ENCODE results near the gene FLOT1.
A peak's percentile ranks its signal among the peaks of the same experiment; 100 is the strongest.

The FLOT1 gene

GRCh38 chr6:30683183-30683979 lies 59.1 kb downstream of the FLOT1 start:
- H3K4me1 Mint-ChIP-seq: peaks cover 48% of the 10 kb centered on the region
- ATAC-seq (ENCODE audit: low read depth) (no peak), DNase-seq (ENCODE audit: low spot score in 2 of 2) (no peak)
- H3K4me3 Mint-ChIP-seq: peak overlapping the region; percentile 98
- no peaks in the 10 kb centered on the region for H3K9me3 Mint-ChIP-seq
- no peaks in the 10 kb centered on the region for H3K27me3 Mint-ChIP-seq
- peak overlapping the region; percentile 92 for H3K27ac Mint-ChIP-seq
- peaks cover 45% of the 10 kb centered on the region for H3K36me3 Mint-ChIP-seq

- ATAC-seq (ENCODE audit: low read depth): peak; percentile 70
- no peaks in the 10 kb centered on the region for H3K9me3 Mint-ChIP-seq
- H3K27me3 Mint-ChIP-seq: no peaks in the 10 kb centered on the region
- DNase-seq (ENCODE audit: low spot score in 2 of 2): peak; percentile 76 to 86
- H3K4me1 Mint-ChIP-seq: peaks cover 39% of the 10 kb centered on the region
- peaks cover 45% of the 10 kb centered on the region for H3K36me3 Mint-ChIP-seq
- H3K27ac Mint-ChIP-seq: peak overlapping the region; percentile 92
- H3K4me3 Mint-ChIP-seq: peak overlapping the region; percentile 98
Observed at GRCh38 chr6:30682143-30683117, 60.1 kb downstream of the FLOT1 start.

GRCh38 chr6:30681766-30682142 lies 60.7 kb downstream of the FLOT1 start:
- no peak for ATAC-seq (ENCODE audit: low read depth)
- Mint-ChIP-seq H3K4me3 (peak overlapping the region; percentile 98), H3K27ac (peak overlapping the region; percentile 92), H3K9me3 (no peaks in the 10 kb centered on the region), H3K4me1 (peaks cover 39% of the 10 kb centered on the region), H3K36me3 (peaks cover 45% of the 10 kb centered on the region), H3K27me3 (no peaks in the 10 kb centered on the region)
- DNase-seq (ENCODE audit: low spot score in 2 of 2): no peak

GRCh38 chr6:30679765-30680535 lies 62.5 kb downstream of the FLOT1 start:
- Mint-ChIP-seq H3K27ac (peak overlapping the region; percentile 64), H3K9me3 (no peaks in the 10 kb centered on the region), H3K36me3 (peaks cover 39% of the 10 kb centered on the region), H3K27me3 (no peaks in the 10 kb centered on the region), H3K4me3 (peak overlapping the region; percentile 98), H3K4me1 (peaks cover 40% of the 10 kb centered on the region)
- ATAC-seq (ENCODE audit: low read depth) (no peak), DNase-seq (ENCODE audit: low spot score in 2 of 2) (no peak)

GRCh38 chr6:30678964-30679726 lies 63.3 kb downstream of the FLOT1 start:
- Mint-ChIP-seq H3K4me1 (peaks cover 40% of the 10 kb centered on the region), H3K27ac (peak overlapping the region; percentile 64), H3K4me3 (peak overlapping the region; percentile 98), H3K9me3 (no peaks in the 10 kb centered on the region), H3K36me3 (peaks cover 35% of the 10 kb centered on the region), H3K27me3 (no peaks in the 10 kb centered on the region)
- ATAC-seq (ENCODE audit: low read depth) (peak; percentile 53), DNase-seq (ENCODE audit: low spot score in 2 of 2) (peak; percentile 95 to 98)

All from memory B cell (primary cell).